Stimulated activated CD4-positive, alpha-beta T cell treated with anti-CD3 and anti-CD28 coated beads, Interleukin-1b, Interleukin-23, amount 100 ng/mL, for 4 hours (primary cell): ENCODE data around the gene LRRFIP1.

Source experiments
- DNase-seq, 2 donors: peaks; one replicate each; pipeline ENCODE4 v3.0.0-alpha.2; 2020; ENCODE audit warnings: low read depth in 2 of 2

The LRRFIP1 gene

GRCh38 chr2:237616734-237617586 lies 10.4 kb upstream of the LRRFIP1 start:
- DNase-seq, result no peak

DNA sequence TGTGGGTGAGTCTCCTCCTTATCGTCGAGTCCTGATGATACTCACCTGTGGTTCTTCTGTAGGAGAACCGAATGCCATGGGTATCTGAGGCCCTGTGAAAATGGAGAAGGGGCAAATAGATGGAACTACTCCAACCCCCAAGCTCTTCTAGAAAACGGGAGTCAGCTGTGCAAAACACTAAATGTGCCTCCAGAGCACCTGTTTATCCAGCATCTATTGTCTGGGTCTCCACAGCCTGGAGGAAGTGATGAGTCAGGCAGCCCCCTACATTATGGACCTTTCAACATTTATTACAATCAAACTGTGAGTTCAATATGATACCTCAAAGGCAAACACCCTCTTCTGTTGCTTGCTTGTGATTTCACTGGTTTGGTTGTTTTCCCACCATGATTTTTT lies 9.8 kb upstream of the LRRFIP1 start:
- DNase-seq, result no peak

GRCh38 chr2:237618449-237618848 lies 8.9 kb upstream of the LRRFIP1 start:
- DNase-seq, result no peak

GRCh38 chr2:237623428-237624403 lies 3.7 kb upstream of the LRRFIP1 start:
- DNase-seq, result no peak

DNA sequence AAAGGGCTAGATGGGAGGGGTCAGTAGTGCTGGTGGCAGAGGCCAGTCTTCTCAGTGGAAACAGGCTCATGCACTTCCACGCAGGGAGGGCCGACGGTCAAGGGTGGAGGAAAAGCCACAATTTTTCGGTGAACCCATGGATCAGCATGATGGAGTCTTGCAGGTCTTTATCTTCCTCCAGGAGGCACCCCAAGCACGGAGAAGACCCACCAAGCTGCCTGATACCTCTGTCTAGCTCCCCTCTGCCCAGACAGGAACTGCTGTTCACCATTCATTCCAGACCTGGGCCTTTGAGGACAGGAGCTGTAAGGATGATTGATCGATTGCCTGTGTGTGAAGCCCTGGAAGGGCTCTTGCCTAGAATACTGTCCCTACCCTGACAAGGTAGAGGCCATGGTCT lies 2.8 kb upstream of the LRRFIP1 start:
- no peak for DNase-seq

DNA sequence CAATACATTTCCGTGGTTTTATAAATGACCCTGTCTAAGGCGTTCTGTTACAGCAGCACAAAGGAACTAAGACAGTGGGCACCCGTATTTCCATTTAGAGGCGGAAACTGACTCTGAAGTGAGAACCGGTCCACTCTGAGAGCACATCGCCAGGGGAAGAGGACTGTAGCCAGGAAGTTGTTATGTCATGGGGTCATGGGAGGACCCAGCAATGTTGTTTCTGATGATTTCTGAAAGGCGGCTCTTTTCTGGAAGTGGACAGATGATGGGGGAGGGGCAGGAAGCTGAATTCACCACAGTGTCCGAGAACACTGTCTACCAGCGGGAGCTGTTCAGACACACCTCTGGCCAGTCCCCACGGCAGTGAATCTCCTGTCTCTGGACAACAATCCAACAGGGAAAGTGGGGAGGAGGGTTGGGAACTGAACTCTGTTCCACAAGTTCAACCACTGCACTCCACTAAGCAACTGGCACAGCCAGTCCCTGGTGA lies 2.1 kb upstream of the LRRFIP1 start:
- DNase-seq, result no peak

- DNase-seq, result no peak
Observed at GRCh38 chr2:237625777-237626176, 1.6 kb upstream of the LRRFIP1 start.

- no peak for DNase-seq
Observed at GRCh38 chr2:237626813-237627440, 460 bp upstream of the LRRFIP1 start.

DNA sequence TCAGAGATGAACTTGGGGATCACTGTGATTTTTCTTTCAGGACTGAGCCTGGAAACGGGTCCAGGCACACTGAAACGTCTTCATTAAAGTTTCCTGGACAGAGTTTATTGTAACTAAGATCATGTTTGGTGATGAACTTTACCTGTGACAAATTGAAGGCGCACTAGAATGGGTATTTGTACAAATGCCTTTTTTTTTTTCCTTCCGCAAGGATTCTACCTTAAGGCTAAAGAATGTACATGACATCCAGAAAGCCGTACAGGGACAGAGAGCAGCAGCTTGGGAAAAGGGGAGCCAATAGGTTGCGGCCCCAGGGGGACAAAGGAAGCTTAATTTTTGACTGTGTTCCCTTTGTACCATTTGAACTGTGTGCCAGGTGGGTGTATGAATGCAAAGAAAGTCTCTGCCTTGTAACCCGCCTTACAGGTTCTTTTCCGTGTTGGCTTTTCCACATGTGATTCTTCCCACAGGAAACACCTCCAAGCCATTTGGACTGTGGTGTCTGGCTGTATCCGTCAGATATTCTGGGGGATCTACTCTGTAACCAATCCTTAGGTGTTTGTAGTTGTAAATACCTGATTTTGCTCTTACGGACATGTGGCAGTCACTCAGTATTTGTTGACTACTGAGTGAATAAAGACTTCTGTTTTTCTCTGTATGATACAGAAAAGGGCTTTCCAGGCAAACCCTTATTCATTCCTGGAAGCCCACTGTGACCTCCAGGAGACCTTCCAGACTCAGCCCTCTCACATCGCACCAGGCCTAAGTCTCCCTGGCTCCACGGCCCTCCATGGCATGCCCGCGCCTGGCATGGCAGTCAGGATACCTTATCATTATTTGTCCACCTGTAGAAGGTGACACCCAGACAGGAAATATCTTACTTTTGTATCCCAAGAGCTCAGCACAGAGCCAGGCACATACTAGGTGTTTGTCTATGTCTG lies 1.1 kb downstream of the LRRFIP1 start:
- DNase-seq, result no peak

- no peak for DNase-seq
Observed at GRCh38 chr2:237629188-237629534, 1.8 kb downstream of the LRRFIP1 start.

GRCh38 chr2:237629739-237630138 lies 2.4 kb downstream of the LRRFIP1 start:
- no peak for DNase-seq

DNA sequence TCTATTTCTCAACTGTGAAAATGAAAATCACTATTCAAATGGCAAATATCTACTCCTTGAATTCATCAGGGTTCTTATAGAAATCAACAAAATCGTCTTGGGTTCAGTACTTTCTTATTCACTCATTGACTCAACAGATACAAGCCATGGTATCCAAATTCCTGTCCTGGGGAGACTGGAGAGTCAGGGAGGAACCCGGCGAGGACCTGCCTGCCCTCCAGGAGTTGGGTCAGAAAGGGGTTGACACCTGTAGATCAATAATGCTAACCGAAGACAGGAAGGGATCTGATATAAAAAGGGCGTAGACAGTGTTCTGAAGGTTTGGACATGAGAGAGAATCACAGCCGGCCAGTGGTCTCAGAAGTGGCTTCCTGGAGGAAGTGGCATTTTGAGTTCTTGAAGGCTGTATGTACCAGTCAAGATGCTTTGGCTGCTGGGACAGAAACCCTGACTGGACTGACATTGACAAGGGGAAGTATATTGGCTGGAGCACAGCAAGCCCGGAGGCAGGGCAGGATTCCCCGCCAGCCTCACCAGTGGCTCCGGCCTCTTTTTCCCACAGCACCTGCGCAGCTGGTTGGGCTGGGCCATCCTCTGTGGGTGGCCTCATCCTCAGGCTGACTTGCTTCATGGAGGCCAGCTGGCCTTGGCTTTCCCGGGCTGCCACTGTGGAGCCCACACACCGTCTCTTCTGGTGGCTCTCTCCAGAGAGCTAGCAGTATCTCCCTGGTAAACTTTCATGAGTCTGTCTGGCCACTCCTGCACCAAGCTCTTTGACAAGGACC lies 3.0 kb downstream of the LRRFIP1 start:
- DNase-seq, result no peak

- DNase-seq, result no peak
Observed at GRCh38 chr2:237631007-237631785, 3.8 kb downstream of the LRRFIP1 start.

DNA sequence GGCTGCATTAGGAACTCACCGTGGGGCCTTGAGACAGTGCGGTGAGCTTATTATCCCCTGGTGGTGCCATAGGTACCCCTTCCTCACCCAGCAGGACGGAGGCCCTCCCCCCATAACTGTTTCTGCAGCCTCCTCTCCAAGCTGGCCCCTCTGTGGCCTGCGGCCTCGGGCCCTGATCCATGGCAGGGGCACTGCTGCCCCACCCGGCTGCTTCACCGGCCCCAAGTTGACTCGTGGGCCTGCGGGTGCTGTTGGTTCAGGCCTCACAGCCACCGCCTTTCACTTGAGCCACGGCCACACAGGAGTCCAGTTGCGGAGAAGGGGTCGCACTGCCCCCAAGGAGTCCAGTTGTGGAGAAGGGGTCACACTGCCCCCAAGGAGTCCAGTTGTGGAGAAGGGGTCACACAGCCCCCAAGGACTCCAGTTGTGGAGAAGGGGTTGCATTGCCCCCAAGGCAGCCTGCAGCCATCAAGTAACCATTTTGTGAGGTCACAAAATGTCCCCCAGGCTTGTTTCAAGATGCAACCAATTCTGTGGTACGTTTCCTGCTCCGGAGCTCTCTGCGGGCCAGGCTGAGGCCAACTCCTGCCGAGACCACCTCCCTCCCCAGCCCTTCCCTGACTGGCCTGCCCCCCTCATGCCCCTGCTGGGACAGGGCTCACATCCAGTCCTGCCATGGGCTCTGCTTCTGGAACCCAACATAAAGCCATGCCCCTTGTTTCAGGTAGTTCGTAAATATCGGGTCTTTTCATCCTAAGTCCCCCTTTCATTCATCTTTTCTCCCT lies 4.6 kb downstream of the LRRFIP1 start:
- DNase-seq, result no peak

DNA sequence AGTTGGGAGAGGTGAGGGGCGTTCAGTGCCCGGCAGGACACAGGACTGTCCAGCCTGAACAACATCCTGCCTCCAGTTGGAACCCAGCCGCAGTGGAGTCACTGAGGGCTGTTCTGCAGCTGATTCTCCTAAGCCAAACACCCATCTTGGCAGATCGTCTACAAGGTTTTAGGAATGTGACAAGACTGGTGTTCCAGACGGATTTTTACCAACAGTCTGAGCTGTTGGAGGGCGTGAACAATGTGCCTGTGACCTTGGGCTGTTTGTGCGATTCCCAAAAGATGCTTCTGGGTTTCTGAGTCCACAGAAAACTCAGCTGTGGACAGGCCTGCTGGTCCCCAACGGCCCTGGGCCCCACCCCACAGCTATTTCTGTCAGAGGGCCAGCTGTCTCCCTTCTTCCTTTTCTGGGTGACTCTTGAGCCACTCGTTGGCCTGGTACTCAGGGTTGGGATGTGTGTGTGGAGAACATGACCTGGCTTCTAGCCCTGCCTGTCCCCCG lies 5.7 kb downstream of the LRRFIP1 start:
- no peak for DNase-seq

GRCh38 chr2:237636578-237636977 lies 9.2 kb downstream of the LRRFIP1 start:
- no peak for DNase-seq

GRCh38 chr2:237637429-237638135 lies 10.2 kb downstream of the LRRFIP1 start:
- no peak for DNase-seq

- DNase-seq, result no peak
Observed at GRCh38 chr2:237638176-237638575, 10.8 kb downstream of the LRRFIP1 start.
